ENCODE data around the gene HSPBAP1.

DNA sequence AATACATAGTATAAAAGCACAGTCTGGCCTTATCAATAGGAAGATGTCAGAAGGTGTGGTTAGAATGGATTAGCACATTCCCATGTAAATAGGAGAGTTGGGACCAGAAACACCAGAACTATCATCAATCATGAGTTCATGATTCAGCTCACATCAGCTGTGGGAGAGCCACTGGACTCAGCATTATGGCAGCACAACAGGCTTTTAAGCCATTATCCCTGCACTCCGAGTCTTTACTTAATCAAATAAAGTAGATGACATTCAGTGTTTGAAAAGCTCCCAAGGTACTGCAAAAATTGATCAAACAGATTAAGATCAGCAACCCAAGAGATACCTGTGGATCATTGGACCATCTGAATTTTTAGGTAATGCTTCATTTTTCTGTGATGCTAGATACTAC, 88.3 kb downstream of the HSPBAP1 start:
- TF ChIP-seq, protein P1, sequence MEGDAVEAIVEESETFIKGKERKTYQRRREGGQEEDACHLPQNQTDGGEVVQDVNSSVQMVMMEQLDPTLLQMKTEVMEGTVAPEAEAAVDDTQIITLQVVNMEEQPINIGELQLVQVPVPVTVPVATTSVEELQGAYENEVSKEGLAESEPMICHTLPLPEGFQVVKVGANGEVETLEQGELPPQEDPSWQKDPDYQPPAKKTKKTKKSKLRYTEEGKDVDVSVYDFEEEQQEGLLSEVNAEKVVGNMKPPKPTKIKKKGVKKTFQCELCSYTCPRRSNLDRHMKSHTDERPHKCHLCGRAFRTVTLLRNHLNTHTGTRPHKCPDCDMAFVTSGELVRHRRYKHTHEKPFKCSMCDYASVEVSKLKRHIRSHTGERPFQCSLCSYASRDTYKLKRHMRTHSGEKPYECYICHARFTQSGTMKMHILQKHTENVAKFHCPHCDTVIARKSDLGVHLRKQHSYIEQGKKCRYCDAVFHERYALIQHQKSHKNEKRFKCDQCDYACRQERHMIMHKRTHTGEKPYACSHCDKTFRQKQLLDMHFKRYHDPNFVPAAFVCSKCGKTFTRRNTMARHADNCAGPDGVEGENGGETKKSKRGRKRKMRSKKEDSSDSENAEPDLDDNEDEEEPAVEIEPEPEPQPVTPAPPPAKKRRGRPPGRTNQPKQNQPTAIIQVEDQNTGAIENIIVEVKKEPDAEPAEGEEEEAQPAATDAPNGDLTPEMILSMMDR (IDR thresholded peaks at IDR 0.05): no peak
- TF ChIP-seq EP300 (IDR thresholded peaks at IDR 0.05): no peak

Measured in upper lobe of left lung (tissue), 4 donors.